Retina (tissue), 1 donor: ENCODE results near the gene TMEM218.
A peak's percentile ranks its signal among the peaks of the same experiment; 100 is the strongest.

Experiments
- DNase-seq: peaks from one replicate; pipeline ENCODE4 v3.0.0-alpha.2; 2016

TMEM218 gene

DNA sequence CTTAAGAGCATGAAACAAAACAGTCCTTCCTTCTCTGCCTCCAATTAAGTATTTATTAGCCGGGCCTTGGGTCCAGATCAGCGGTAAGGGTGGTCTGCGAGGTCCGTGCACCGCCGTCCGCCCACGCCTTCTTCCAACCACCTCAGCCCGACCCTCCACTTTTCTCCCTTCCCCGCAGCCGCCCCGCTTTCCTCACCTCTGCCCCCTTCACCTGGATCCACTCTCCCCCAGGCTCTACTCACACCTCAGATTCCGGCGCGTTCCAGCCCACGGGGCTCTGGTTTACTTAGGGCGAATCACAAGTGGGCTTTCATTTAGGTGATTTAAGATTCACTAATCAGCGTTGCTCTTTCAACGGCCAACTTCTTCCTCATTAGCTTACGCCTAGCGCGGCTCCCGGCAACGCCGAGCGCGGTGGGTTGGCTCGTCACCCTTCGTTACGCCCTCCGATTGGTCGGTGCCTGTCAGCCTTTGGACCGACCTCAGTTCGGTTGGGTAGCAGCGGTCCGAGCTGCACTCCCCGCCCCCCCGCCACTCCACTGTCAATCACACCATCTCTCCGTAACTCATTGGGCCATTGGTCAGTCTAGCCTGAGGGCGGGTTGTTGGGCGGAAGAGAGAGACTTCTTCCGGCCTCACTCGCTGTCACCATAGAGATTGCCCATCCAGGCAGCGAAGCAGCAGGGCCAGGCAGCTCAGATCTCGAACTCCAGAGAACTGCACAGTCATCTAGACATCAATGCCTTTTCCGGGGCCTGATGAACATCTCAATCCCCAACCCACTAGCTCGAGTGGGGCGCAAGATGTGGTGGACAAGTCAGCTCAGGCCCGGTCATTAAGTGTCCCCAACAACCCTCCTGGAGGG is at the start of gene TMEM218:
TSS of gene TMEM218 (minus strand) at position 284 of the 865 bp plus-strand sequence. CDS start 9,385 bp downstream, outside the sequence.
- peak; percentile 99 for DNase-seq

DNA sequence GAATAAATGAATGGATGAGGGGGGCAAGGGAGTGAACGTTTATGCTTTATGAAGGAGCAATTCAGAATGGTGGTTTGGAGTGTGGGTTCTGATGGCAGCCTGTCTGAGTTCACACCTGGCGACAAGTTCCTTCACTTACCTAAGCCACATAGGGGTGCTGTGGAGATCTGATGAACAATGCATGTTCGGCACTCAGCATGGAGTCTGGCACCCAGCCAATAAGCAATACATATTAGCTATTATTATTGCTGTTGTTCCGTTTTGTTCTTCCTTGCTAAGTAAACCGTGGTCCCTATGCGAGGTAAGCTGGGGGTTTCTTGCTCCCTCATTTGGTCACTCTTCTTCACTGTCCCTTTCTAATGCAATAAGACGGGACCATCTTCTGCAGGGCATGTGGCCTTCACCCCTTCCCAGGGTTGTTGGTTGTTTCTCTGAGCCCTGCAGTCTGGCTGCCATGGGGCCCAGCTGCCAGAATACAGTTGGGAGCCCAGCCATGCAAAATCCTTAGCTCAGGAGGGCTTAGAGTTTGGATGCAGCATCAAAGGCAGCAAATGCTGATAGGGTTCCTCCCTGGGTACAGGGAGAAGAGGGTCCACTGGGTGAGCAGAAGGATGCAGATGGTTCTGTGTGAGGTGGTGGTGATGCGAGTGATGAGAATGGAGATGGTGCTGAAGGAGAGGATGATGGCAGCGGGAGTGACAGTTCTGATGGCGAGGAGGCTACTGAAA is 46.7 kb upstream of the TMEM218 start:
- no peak for DNase-seq

DNA sequence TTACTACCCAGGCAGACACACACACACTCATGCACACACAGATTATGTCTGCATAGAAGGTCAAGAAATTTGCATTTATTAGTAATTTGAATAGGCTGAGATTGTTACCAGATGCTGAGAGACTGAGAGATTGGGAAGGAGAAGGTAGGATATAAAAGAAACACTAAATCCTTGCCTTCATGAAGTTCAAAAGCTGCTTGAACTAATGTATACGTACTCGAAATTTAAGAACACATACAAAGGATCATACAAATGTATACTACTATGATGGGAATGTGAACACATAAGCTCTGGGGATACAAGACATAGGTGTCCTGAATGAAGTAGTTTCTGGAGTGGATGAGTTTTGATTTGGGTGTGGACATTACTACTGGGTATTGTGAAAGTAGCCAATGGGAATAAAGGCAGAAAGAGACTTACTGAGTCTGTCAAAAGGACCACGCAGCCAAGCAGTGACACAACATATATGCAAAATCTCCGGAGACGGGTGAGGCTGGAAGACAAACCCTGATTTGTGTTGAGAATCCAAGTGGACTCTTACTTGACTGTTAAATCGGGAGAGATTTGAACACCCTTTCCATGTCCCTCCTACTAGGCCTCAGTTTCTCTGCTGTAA is 45.8 kb upstream of the TMEM218 start:
- no peak for DNase-seq

DNA sequence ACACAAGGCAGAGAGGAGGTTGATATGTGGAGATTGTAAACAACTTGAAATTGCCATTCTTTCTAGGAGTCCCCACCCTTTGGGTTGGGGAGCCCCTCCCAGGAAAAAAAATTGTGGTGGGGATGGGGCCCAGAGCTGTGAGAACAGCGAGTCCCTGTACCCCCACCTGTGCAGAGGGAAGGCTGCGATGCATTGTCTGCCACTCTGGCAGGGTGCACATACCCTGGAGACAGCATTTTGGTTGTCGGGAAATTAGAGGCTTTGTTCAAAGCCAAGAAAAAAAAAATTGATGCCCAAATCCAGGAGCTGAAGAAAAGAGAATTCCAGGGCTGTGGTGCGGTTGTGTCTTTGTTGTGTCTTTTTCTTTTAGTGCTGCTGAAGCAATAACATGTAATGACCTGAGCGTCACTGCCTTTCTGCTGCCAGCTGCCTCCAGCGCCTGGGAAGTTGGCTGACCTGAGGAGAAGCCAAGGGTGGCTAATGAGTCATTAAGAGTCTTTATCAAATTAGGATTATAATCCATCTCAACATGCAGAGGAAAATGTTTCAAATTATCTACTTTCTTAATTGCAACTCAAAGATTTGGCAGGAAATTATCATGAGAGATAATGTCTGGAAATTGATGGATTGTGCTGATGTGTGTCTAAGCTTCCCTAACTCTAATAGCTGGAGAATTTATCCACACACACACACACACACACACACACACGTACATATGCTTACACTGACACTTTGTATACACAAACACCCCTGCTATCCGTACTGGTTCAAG is 45.1 kb upstream of the TMEM218 start:
- DNase-seq: peak; percentile 54

DNA sequence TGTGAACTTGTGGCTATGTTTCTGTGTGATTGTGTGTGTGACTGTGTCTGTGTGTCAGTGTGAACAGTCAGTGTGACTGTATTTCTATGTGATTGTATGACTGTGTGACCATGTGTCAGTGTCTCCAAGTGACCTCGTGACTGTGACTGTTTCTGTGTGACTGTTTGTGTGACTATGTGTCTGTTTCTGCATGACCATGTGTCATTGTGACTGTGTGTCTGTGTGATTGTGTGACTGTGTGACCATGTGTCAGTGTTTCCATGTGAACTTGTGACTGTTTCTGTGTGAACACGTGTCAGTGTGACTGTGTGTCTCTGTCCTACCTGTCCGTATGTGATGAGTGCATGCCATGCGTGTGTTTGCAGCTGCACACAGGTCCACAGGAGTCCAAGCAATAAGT is 44.3 kb upstream of the TMEM218 start:
- DNase-seq: no peak

DNA sequence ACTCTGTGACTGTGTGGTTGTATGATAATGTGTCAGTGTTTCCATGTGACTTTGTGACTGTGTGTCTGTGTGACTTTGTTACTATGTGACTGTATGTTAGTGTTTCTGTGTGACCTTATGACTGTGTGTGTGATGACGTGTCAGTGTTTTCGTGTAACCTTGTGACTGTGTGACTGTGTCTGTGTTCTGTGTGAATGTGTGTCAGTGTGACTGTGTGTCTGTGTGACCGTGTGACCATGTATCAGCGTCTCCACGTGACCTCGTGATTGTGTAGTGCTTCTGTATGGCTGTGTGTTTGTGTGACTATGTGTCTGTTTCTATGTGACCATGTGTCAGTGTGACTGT is 43.6 kb upstream of the TMEM218 start:
- DNase-seq: no peak

DNA sequence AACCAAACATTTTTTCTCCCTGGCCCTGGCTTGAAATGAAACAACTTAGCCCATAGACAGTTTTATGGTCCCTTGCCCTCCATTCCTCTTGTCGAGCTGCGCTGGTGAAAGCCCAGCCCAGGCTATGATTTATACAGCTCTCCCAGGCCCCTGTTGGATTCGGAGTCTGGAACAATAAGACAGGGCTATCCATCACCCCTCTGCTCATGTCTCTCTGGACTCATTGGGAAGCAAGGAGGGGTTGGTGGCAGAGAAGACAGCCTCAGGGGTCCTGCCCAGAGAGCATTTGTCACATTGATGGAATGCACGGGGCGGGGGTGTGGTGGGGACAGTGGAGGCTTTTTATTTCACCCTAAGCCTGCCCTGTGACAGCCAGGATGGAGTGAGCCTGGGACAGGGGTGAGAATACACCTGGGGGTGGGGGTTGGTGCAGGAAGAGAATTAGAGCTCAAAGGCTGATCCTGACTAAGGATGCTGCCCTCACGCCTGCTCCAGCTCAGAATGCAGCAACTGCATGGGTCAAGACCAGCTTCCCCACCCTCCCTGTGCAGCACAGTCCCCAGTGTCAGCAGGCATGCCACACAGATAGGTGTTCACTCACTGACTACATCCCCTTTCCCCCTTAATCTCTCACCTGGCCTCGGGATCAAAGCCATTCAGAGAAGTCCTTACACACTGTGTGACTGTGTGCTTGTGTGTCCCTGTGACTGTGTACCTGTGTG is 43.1 kb upstream of the TMEM218 start:
- no peak for DNase-seq

DNA sequence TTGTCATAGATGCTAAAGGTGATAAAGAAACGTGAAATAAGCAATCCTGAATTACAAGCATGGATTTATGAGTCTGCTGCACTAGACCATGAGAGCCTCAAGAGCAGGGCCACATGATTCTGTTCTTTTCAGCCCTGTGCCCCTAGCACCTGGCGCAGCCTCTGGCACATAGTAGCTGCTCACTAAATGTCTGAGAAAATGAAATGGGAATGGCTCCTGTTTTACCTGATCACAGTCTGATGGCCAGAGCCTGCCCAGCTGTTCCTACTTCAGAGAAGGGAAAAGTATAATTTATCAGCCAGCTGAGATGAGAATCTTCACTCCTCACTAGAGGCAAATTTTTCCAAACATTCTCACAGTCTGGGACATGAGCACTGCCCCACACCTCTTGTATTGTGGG is 42.4 kb upstream of the TMEM218 start:
- DNase-seq: no peak

DNA sequence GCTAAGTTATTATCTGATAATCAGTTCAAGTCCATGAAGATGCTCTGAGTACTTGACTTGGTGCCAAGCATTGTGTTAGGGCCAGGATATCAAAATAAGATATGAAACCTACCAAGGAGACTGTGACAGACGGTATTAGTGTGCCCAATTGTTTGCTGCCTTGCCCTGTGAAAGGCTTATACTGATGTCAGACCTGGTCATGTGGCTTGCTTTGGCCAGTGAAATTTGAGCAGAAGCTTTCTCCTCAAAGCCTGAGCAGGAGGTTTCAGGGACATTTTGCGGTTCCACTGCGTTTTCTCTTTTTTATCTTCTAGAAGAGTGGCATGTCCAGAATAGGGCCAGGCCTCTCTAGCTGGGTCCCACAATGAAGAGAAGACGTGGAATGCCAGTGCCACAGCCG is 37.3 kb upstream of the TMEM218 start:
- no peak for DNase-seq

DNA sequence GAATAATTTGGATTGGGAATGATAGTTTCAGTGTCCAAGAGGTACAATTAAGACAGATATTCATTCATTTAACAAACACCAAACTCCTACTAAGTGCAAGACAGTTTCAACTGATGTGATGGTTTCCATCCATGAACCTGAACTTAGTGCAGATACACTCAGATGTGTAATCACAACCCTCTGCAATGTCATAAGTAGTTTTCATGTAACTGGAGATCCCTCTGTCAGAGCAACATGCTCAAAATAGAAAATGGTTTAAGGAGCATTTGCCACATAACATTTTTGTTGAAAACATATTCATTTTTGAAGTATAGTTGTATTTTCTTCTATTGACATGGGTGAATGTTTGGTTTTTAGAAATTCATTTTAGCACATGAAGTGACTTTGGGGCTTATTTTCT is 36.6 kb upstream of the TMEM218 start:
- DNase-seq: no peak

DNA sequence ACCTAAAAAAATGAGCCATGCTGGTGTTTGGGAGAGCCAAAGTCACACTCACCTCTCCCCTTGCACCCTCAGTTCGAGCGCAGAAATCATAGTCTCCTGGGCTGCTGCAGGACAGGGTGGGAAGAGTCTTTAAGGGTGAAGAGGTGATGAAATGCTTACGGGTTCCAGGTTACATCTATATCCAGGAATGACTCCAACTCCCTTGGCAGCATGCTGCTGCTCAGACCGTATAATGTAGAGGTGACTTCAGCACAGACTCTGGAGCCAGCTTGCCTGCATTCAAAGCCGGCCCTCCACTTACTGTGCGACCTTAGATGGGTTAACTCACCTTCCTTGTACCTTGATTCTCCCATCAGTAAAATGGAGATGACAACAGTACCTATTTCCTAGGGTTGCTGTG is 35.9 kb upstream of the TMEM218 start:
- no peak for DNase-seq

DNA sequence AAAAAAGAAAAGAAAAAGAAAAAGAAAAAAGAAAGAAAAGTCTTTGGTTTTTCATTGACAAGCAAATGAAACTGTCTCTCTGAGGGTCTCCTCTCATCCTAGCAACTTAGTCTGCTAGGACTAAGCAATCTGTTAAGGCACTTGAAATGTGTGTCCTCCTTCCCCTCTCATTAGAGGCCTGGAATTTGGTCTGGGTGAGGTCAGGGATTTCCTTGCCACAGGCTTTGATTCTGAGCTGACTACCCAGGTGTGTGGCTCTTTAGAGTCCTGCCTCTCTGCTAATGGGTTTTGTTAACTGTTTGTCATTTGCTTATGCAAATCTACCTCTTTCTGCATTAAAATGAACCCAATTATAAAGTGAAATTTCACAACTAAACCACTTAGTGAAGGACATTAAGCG is 34.8 kb upstream of the TMEM218 start:
- no peak for DNase-seq

DNA sequence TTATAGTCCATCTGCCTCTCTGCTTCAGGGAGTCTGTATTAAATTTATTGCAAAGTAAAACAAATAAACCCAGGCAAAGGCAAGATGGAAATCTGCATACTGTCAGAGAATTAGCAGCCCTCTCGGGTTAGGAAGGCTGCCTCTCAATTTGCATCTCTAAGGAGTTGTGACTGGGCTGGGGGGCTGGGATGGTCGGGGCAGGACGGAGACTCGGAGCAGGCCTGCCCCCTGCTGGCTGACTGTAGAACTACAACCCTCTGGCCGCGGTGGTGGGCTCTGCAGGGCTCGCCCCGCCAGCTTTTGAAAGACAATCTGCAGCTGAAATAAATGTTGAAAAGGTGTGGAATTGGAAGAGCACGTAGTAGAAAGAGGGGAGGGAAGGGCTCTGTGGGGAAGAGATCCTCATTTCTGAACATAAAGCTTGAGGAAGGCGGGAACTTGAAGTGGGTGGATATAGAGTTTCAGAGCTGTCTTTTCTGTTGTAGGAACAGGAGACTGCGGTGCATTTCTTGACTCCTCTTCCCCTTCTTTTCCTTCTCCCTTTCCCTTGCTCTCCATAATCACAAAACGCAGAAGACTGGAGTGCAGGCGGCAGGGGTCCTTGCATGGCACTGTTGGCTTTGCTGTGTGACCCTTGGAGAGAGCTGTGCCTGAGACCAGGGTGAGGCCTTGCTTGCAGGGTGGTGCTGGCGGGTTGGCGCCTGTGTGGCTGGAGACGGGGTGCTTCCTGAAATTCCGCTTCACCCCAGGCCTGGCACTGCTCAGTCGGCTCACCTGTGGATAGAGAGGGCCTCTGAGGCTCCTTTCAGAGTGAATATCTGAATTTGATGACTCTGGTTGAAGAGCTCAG is 30.5 kb upstream of the TMEM218 start:
- peak; percentile 83 for DNase-seq

DNA sequence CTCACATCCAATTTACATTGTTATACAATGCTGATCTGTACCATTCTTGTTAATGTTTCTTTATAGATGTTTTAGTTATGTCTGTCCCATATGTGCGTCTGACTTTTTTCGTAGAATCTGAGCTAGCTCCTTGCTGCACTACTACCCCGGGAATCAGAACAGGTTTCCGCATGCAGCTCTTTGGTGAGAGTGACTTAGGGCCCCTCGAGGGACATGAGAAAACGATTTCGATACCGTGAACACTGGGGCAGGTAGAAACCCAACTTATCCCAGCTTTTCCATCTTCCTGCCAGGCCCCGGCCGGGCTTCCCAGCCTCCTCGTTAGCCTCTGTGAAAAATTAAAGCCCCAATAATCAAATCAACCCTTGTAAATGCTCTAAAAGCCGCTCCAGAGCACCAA is 29.8 kb upstream of the TMEM218 start:
- no peak for DNase-seq

DNA sequence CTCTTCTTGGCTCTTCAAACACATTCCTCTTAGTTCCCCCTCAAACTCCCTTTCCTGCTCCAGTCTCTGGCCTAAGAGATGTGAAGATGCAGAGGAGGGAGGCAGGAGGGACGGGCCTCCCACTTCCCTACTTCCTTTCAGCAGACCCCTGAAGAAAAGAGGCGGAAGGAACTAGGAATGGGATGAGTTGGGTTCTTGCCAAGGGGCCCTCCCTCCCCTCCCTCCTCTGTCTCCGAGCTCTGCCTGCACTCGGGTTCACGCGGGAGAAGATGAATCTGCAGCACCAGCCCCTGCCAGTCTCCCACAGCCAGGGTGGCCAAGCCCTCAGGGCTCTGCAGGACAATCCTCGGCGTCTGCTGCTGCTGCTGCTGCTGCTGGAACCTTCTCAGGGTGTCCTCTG is 28.8 kb upstream of the TMEM218 start:
- peak; percentile 48 for DNase-seq

DNA sequence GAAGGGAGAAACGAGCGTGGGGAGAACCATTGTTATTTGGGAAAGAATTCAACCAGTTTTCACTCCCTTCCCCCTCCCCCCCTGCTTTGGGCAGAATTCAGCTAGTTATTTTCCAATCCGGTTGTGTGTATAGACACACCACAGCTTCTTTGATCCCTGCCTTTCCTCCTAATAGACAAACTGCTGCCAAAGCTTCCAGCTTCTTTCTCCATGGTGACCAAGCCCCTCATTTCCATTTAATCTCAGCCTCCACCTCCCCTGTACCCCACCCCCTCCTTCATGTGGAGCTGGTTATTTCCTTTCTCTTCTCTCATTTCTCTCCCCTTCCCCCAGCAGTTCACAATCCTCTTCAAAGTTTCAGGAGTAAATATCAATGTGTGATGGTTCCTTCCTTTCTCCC is 28.4 kb upstream of the TMEM218 start:
- no peak for DNase-seq

DNA sequence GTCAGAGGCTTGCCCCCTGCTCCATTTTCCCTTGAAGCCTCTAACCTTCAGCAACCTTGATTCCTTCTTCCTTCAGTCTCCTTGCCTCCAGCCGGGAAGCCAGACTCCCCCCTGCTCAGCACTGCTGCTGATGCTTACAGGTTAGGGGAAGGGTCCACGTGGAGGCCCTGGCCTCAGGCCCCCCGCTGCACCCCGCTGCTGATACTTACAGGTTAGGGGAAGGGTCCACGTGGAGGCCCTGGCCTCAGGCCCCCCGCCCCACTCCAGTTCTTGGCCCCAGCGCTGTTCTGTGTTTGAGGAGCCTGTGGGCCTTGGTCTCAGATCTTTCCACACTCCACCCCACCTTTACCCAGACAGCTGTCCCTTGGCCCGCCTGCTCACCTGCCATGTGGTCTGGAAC is 27.5 kb upstream of the TMEM218 start:
- no peak for DNase-seq

DNA sequence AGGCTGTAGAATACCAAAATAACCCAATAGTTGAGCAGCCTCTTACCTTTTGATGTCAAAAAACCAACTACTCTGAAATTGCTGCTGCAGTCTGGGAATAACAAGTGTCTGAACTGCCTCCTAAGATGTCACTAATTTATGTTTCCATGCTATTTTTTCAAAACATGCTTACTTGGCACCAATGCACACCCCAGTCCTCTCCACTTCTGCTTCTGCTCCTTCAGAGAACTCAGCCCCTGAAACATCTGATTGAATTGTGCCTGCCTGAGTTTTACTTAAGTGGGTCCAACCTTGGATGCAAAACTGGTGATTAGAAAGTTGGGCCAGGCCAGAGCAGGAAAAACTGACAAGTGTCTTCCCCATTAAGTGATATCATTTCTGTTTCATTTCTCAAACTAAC is 24.6 kb upstream of the TMEM218 start:
- DNase-seq: no peak

DNA sequence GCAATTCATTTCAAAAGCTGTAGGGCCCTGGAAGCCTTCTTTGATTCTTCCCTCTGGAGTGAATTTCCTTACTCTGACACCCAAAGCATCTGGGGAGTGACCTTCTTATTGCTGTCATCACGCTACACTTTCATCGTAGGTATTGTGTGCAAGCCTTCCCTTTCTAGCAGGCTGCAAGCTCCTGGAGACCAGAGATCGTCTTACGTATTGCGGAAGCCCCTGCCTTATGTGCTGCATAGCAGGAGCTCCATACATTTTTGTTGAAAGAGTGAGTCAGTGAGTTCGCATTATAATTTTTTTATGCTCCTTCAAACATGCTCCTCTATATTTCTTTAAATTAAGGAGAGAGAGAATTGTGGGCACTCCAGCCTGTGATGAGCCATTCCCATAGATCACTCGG is 21.2 kb upstream of the TMEM218 start:
- DNase-seq: no peak

DNA sequence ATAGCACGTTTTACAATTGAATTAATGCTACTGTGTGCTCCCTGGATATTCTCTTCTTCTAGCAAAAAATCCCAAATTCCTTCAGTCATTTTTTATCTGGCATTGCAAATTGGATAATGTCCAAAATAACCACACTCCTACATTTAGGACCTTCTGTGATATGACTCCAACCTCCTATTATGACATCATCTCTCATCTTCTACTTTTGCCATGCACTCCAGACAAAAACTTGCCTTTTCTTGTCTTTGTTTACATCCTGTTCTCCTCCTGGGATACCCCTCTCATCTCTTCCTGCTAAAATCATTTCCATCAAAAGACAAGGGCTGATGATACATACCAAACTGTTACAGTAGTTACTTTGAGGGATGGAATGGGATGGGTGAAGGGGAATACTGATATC is 20.6 kb upstream of the TMEM218 start:
- no peak for DNase-seq

DNA sequence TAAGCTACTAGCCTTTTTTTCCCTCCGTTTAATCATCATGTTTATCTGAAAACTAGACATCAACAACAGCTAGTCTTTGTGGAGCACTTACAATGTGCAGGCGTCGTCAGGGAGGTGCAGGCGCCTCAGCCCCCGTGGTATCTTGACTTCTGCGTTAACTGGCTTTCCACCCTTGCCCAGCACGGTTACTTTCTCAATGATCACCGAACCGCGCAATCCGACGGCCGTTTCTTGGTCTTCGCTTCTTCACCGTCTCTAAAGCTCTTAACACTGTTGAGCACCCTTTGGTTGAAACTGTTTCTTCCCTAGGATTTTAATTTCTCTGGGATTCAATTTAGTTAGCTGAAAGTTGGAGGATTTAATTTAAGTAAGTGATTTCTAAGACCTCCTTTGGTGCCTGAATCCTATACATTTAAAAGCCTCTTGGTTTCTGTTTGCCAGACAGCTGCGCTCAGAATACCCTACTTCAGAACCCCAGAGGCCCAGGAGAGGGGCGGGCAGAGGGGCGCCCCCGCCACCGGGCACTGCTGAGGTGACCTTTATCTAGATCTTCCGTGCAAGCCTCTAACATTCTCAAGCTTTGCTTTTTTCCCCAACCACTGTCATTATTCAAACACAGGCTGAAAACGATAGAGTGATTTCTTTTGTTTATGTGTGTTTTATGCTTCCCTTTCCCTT is 18.0 kb upstream of the TMEM218 start:
- DNase-seq: peak; percentile 57
